ENCODE results near the gene OR52W1.

OR52W1 gene

GRCh38 chr11:6204706-6205105, 5.7 kb downstream of the OR52W1 start:
- DNase-seq, result no peak
- TF ChIP-seq POLR2A (IDR thresholded peaks at IDR 0.05; ENCODE audit: low read length), result no peak
- TF ChIP-seq GATA1 (IDR thresholded peaks at IDR 0.05; ENCODE audit: low read depth, low read length), result no peak

- TF ChIP-seq POLR2A (IDR thresholded peaks at IDR 0.05; ENCODE audit: low read length), result no peak
- TF ChIP-seq GATA1 (IDR thresholded peaks at IDR 0.05; ENCODE audit: low read depth, low read length), result no peak
- no peak for DNase-seq
These were observed 6.3 kb downstream of the OR52W1 start, which contains the start of gene C11orf42 for GRCh38 chr11:6205366-6205765. C11orf42 (plus strand) TSS chr11:6205557; CDS start chr11:6205616, 59 bp downstream.

- TF ChIP-seq GATA1 (IDR thresholded peaks at IDR 0.05; ENCODE audit: low read depth, low read length) (no peak), POLR2A (IDR thresholded peaks at IDR 0.05; ENCODE audit: low read length) (no peak)
- DNase-seq, result no peak
These were observed 7.6 kb downstream of the OR52W1 start for GRCh38 chr11:6206456-6207180.

DNA sequence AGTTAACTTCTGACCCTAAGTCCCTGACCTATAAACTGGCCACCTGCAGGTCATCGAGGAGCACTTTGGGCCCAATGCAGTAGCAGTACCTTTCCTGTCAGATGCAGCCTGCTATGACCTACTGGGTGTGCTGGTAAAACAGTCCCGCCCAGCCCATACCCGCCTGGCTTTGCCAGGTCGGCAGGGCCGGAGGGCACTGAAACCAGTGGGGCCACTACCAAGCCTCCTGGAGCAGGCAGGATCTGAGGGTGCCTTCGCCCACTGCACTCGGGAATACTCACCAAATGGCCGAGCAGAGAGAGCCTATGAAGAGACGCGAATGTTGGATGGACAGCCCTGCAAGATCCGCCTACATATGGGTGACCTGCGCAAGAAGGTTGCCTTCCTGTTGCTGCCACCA, 10.8 kb downstream of the OR52W1 start:
- DNase-seq, result no peak
- TF ChIP-seq GATA1 (IDR thresholded peaks at IDR 0.05; ENCODE audit: low read depth, low read length) (no peak), POLR2A (IDR thresholded peaks at IDR 0.05; ENCODE audit: low read length) (no peak)

DNA sequence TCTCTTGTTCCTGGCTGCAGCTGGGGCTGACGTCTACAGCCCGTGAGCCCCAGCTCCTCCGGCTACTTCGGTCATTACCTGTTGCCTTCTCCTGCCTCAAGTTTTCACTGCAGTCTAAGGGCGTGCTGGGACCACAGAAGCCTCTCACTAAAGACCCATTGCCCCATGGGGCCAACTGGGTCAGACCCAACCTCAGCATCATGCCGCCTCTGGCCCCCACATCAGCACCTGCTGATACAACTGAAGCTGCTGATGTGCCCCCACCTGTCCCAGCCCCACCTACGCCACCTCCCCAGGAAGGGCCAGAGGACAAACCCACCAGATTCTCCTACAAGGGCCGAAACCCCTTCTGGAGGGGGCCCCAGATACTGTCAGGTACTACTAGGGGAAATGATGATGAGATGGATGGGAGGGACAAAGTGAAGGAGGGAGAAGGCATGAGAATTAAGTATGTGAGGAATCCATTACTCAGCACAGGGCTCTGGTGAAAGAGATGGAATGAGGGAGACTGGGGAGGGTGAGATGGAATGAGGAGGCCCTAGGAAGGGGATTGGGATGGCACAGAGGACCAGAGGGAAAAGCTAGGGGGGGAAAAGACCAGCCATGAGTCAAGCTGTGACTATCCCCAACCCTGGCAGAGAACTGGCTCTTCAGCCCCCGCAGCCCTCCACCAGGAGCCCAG, 11.4 kb downstream of the OR52W1 start:
- DNase-seq, result no peak
- no peak for TF ChIP-seq POLR2A (IDR thresholded peaks at IDR 0.05; ENCODE audit: low read length)
- TF ChIP-seq GATA1 (IDR thresholded peaks at IDR 0.05; ENCODE audit: low read depth, low read length), result no peak

- DNase-seq, result no peak
- TF ChIP-seq GATA1 (IDR thresholded peaks at IDR 0.05; ENCODE audit: low read depth, low read length), result no peak
- TF ChIP-seq POLR2A (IDR thresholded peaks at IDR 0.05; ENCODE audit: low read length), result no peak
These were observed 15.5 kb downstream of the OR52W1 start for GRCh38 chr11:6214530-6214929.

DNA sequence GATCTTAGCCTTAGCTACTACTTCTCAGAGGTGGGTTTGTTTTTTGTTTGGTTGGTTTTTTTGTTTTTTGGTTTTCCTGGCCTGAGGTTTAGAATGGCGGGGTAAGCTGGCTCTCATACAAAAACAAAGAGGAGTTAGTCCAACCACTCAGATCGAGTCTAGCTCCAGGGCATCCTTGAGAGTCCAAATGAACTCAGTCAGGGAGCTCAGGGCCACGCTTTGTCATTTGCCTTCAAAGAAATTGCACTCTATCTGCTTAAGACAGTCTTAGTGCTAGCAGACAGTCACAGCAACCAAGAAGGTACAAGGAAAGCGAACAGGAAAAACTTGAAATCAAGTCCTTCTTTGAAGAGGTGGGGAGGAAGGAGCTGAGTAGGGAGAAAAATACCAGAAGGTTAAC, 17.5 kb downstream of the OR52W1 start:
- TF ChIP-seq POLR2A (IDR thresholded peaks at IDR 0.05; ENCODE audit: low read length) (no peak), GATA1 (IDR thresholded peaks at IDR 0.05; ENCODE audit: low read depth, low read length) (no peak)
- no peak for DNase-seq

- TF ChIP-seq POLR2A (IDR thresholded peaks at IDR 0.05; ENCODE audit: low read length), result no peak
- TF ChIP-seq GATA1 (IDR thresholded peaks at IDR 0.05; ENCODE audit: low read depth, low read length), result no peak
These were observed 18.7 kb downstream of the OR52W1 start for GRCh38 chr11:6217722-6218121.

DNA sequence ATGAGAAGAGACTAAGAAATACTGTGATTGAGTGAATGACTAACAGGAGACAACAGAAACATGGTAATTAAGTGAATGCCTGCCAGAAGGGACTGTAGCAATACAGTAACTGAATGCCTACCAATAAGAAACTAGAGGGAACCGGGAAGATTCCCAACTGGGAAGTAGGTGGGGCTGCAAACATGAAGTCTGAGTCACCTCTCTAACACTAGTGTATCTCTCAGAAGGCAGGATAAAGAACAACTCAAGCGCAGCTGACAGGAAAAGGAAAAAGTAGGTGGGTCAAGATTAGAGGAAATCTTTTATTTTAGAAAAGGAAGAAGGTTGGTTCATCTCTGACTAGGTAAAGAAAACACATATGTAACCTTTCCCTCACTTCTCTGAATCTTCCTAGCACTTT, 20.3 kb downstream of the OR52W1 start:
- TF ChIP-seq GATA1 (IDR thresholded peaks at IDR 0.05; ENCODE audit: low read depth, low read length), result no peak
- TF ChIP-seq POLR2A (IDR thresholded peaks at IDR 0.05; ENCODE audit: low read length), result no peak
- no peak for DNase-seq

More at GRCh38 chr11:6217722-6218121, 18.7 kb downstream of the OR52W1 start:
- no peak for DNase-seq

GRCh38 chr11:6223854-6224253, 24.8 kb downstream of the OR52W1 start:
- no peak for DNase-seq
- TF ChIP-seq GATA1 (IDR thresholded peaks at IDR 0.05; ENCODE audit: low read depth, low read length), result no peak
- no peak for TF ChIP-seq POLR2A (IDR thresholded peaks at IDR 0.05; ENCODE audit: low read length)

DNA sequence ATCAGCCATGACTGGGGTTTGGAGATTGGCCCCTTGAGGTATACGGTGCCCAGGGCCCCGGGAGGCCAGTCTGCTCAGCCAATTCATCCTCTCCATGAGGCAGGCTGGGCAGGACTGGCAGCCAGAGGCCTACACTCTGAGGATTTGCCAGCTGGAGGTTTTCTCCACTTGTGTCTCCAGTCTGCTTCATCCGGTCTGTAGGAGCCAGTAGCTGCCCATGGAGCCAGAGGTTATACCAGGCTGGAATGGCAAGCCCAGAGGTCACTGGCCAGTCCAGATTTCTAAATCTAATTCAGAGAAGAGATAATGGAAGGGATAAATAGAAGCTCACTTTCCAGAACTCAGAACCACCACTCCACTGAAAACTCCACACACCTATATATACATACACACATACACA, 25.4 kb downstream of the OR52W1 start:
- DNase-seq, result no peak
- TF ChIP-seq GATA1 (IDR thresholded peaks at IDR 0.05; ENCODE audit: low read depth, low read length), result no peak
- TF ChIP-seq POLR2A (IDR thresholded peaks at IDR 0.05; ENCODE audit: low read length), result no peak

GRCh38 chr11:6225024-6225423, 26.0 kb downstream of the OR52W1 start:
- peak; percentile 67 to 73 for DNase-seq
- TF ChIP-seq POLR2A (IDR thresholded peaks at IDR 0.05; ENCODE audit: low read length) (no peak), GATA1 (IDR thresholded peaks at IDR 0.05; ENCODE audit: low read depth, low read length) (no peak)

DNA sequence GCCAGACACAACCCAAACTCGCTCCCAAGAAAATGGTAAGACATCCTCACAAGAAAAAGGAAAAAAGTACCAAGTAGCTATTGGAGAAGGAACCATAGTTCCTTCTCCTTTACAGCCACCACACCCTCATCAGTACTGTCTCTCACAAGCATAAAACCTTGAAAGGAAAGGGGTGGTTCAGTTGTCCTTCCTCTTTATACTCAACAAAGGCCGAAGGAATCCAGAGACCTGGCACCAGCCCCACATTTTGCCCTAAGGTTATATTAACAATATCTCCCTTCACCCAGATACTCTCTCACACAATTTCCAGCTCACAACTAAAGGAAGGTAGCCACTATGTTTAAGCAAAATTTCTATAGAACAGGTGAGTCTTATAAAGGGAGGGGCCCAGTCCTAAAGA, 26.9 kb downstream of the OR52W1 start:
- peak in 1 of 2 experiments; percentile 28 for DNase-seq
- no peak for TF ChIP-seq POLR2A (IDR thresholded peaks at IDR 0.05; ENCODE audit: low read length)
- no peak for TF ChIP-seq GATA1 (IDR thresholded peaks at IDR 0.05; ENCODE audit: low read depth, low read length)

GRCh38 chr11:6228520-6228919, 29.5 kb downstream of the OR52W1 start:
- DNase-seq, result no peak

DNA sequence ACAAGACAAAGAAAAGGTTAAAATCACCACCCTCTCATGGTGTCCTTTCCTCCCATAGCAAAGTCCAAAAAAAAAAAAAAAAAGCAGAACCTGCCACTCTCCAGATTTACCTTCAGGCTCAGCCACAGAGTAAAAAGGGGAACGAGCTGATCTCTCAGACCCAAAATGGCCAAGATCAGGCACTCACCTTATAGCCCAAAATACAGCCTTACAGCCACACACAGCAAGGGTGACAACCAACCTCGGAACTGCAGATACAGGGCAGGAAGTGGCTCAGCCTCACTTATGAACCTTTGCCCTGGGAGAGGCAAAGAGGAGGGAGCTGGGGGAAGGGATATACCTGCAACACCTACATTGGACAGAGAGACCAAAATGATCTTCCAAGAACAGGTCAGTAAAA, 30.9 kb downstream of the OR52W1 start:
- no peak for DNase-seq
- no peak for TF ChIP-seq POLR2A (IDR thresholded peaks at IDR 0.05; ENCODE audit: low read length)
- TF ChIP-seq GATA1 (IDR thresholded peaks at IDR 0.05; ENCODE audit: low read depth, low read length), result no peak

More at GRCh38 chr11:6228520-6228919, 29.5 kb downstream of the OR52W1 start:
- TF ChIP-seq POLR2A (IDR thresholded peaks at IDR 0.05; ENCODE audit: low read length) (no peak), GATA1 (IDR thresholded peaks at IDR 0.05; ENCODE audit: low read depth, low read length) (no peak)

Measured in erythroblast (primary cell).